Tibial nerve (tissue), 4 donors: ENCODE data around the gene NT5E.

ENCODE experiments used
- EP300 ChIP-seq, 2 donors: sonication (generic); formaldehyde crosslinking; IDR thresholded peaks; one replicate each; pipeline ENCODE4 v1.6.1; 2017; ENCODE audit warnings: antibody characterized with exemption in 2 of 2, mild to moderate bottlenecking in 1 of 2
- POLR2A ChIP-seq, 2 donors: fragments of 450-650 bp; IDR thresholded peaks; one replicate each; pipeline ENCODE4 v1.6.1; 2017; ENCODE audit warnings: antibody characterized with exemption in 2 of 2, mild to moderate bottlenecking in 2 of 2, moderate library complexity in 2 of 2
- TF ChIP-seq, protein P1 (sequence below), 5 experiments: fragments of 200-600 bp in 3 of 5; fragments of 450-650 bp in 2 of 5; sonication (generic) in 3 of 5; IDR thresholded peaks; one replicate each; pipeline ENCODE4 v1.5.1; 2016 to 2019; ENCODE audit warnings: antibody characterized with exemption in 5 of 5, mild to moderate bottlenecking in 3 of 5, moderate library complexity in 2 of 5

DNA sequence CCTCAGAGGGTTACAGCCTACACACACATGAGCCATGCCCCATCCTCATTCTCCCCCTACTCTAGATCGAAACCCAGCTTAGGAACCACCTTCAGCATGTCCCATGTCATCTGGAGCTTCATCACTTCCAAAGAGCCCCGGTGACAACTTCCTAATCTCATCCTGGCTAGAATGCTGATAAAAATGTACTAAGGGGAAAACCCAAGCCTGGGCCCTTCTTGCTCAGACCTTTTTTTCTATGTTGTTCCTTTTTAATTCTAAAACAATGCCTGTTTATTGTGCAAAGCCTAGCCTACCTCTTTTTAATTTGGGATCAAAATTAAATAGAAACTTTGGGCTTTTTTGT lies 44.1 kb upstream of the NT5E start:
- TF ChIP-seq, protein P1, sequence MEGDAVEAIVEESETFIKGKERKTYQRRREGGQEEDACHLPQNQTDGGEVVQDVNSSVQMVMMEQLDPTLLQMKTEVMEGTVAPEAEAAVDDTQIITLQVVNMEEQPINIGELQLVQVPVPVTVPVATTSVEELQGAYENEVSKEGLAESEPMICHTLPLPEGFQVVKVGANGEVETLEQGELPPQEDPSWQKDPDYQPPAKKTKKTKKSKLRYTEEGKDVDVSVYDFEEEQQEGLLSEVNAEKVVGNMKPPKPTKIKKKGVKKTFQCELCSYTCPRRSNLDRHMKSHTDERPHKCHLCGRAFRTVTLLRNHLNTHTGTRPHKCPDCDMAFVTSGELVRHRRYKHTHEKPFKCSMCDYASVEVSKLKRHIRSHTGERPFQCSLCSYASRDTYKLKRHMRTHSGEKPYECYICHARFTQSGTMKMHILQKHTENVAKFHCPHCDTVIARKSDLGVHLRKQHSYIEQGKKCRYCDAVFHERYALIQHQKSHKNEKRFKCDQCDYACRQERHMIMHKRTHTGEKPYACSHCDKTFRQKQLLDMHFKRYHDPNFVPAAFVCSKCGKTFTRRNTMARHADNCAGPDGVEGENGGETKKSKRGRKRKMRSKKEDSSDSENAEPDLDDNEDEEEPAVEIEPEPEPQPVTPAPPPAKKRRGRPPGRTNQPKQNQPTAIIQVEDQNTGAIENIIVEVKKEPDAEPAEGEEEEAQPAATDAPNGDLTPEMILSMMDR (IDR thresholded peaks at IDR 0.05) = no peak
- TF ChIP-seq POLR2A (IDR thresholded peaks at IDR 0.05) = no peak
- no peak for TF ChIP-seq EP300 (IDR thresholded peaks at IDR 0.05)
